ENCODE measurements around the gene BRSK1.
A peak's percentile ranks its signal among the peaks of the same experiment; 100 is the strongest.
"Not testable (repeated sequence)": the region's sequence is repeated elsewhere in the genome, so short reads cannot be mapped to it uniquely, and the experiment has no call there.

Gene BRSK1

GRCh38 chr19:55305491-55305890 lies 21.7 kb downstream of the BRSK1 start:
- peak; percentile 70 for DNase-seq

GRCh38 chr19:55305983-55306562 lies 22.3 kb downstream of the BRSK1 start:
- no peak for DNase-seq

GRCh38 chr19:55306712-55307111 lies 22.9 kb downstream of the BRSK1 start:
- no peak for DNase-seq

- DNase-seq = no peak
These were observed 24.5 kb downstream of the BRSK1 start for GRCh38 chr19:55308281-55308680.

GRCh38 chr19:55309448-55309847 lies 25.7 kb downstream of the BRSK1 start:
- DNase-seq = no peak

- no peak for DNase-seq
These were observed 26.7 kb downstream of the BRSK1 start for GRCh38 chr19:55310498-55310897.

- no peak for DNase-seq
These were observed 27.6 kb downstream of the BRSK1 start for GRCh38 chr19:55311397-55311796.

GRCh38 chr19:55311797-55312196 lies 28.0 kb downstream of the BRSK1 start:
- no peak for DNase-seq

- no peak for DNase-seq
These were observed 29.1 kb downstream of the BRSK1 start for GRCh38 chr19:55312621-55313512.

- DNase-seq = no peak
These were observed 30.6 kb downstream of the BRSK1 start for GRCh38 chr19:55314396-55314795.

- DNase-seq = no peak
These were observed 32.2 kb downstream of the BRSK1 start for GRCh38 chr19:55315956-55316525.

GRCh38 chr19:55316646-55317045 lies 32.8 kb downstream of the BRSK1 start:
- DNase-seq = no peak

GRCh38 chr19:55319785-55320184 lies 36.0 kb downstream of the BRSK1 start:
- no peak for DNase-seq

GRCh38 chr19:55320844-55321419 lies 37.1 kb downstream of the BRSK1 start:
- no peak for DNase-seq

GRCh38 chr19:55321466-55322137 lies 37.8 kb downstream of the BRSK1 start:
- DNase-seq = no peak

GRCh38 chr19:55322204-55322885 lies 38.5 kb downstream of the BRSK1 start:
- DNase-seq = no peak

GRCh38 chr19:55324662-55325061 lies 40.9 kb downstream of the BRSK1 start:
- DNase-seq = no peak

- no peak for DNase-seq
These were observed 41.4 kb downstream of the BRSK1 start, which contains the start of gene TMEM150B for GRCh38 chr19:55325172-55325571. TMEM150B (minus strand) TSS chr19:55325341; CDS start chr19:55321036, 4,305 bp downstream.

- not testable (repeated sequence) for DNase-seq
These were observed 45.0 kb downstream of the BRSK1 start for GRCh38 chr19:55328774-55329318.

GRCh38 chr19:55329791-55330190 lies 46.0 kb downstream of the BRSK1 start:
- DNase-seq = not testable (repeated sequence)

GRCh38 chr19:55333870-55334269 lies 50.1 kb downstream of the BRSK1 start:
- no peak for DNase-seq

GRCh38 chr19:55336101-55336500 lies 52.3 kb downstream of the BRSK1 start:
- no peak for DNase-seq
